MM.1S (cell line): ENCODE measurements around the gene BCL3.

Experiments
- DNase-seq: peaks from one replicate; pipeline ENCODE4 v3.0.0-alpha.2; 2015
- H2AFZ ChIP-seq: fragments of 300-600 bp; sonication (generic); 2 replicates; pipeline ENCODE4 v1.6.0; 2016; ENCODE audit warnings: antibody characterized with exemption, low read length
- H3F3A ChIP-seq: fragments of 300-600 bp; sonication (generic); 2 replicates; pipeline ENCODE4 v1.6.1; 2016; ENCODE audit warnings: mild to moderate bottlenecking, antibody characterized with exemption, low read length, moderate library complexity, mixed read lengths; ENCODE audit not compliant: insufficient read depth
- H3K27ac ChIP-seq: fragments of 300-600 bp; sonication (generic); 2 replicates; pipeline ENCODE4 v1.5.1; 2016; ENCODE audit warnings: mild to moderate bottlenecking, low read length
- H3K27me3 ChIP-seq: fragments of 300-600 bp; sonication (generic); replicated peaks from 2 replicates; pipeline ENCODE4 v1.6.0; 2016; ENCODE audit warnings: low read length; ENCODE audit not compliant: insufficient read depth
- H3K36me3 ChIP-seq: fragments of 300-600 bp; sonication (generic); replicated peaks from 2 replicates; pipeline ENCODE4 v1.6.1; 2016; ENCODE audit warnings: mild to moderate bottlenecking, low read length, mixed read lengths; ENCODE audit not compliant: insufficient read depth
- H3K4me1 ChIP-seq: fragments of 300-600 bp; sonication (generic); 2 replicates; pipeline ENCODE4 v1.6.1; 2016; ENCODE audit warnings: low read length, mixed read lengths
- H3K4me2 ChIP-seq: fragments of 300-600 bp; sonication (generic); 2 replicates; pipeline ENCODE4 v1.6.0; 2016; ENCODE audit warnings: low read depth, low read length
- H3K4me3 ChIP-seq: fragments of 300-600 bp; sonication (generic); 2 replicates; pipeline ENCODE4 v1.5.1; 2016; ENCODE audit warnings: low read length, mixed read lengths
- H3K79me2 ChIP-seq: fragments of 300-600 bp; sonication (generic); 2 replicates; pipeline ENCODE4 v1.6.1; 2016; ENCODE audit warnings: mixed run types, low read length, mixed read lengths
- H3K9ac ChIP-seq: fragments of 300-600 bp; sonication (generic); 2 replicates; pipeline ENCODE4 v1.6.1; 2016; ENCODE audit warnings: low read length, mixed read lengths
- H3K9me2 ChIP-seq: fragments of 300-600 bp; sonication (generic); replicated peaks from 2 replicates; pipeline ENCODE4 v1.6.1; 2016; ENCODE audit warnings: mild to moderate bottlenecking, low read length, mixed read lengths; ENCODE audit not compliant: insufficient read depth
- H3K9me3 ChIP-seq: fragments of 300-600 bp; sonication (generic); replicated peaks from 2 replicates; pipeline ENCODE4 v1.6.1; 2016; ENCODE audit warnings: mild to moderate bottlenecking, low read length, mixed read lengths; ENCODE audit not compliant: insufficient read depth
- H4K20me1 ChIP-seq: fragments of 300-600 bp; sonication (generic); 2 replicates; pipeline ENCODE4 v1.6.1; 2016; ENCODE audit warnings: mild to moderate bottlenecking, low read length, moderate library complexity, mixed read lengths; ENCODE audit not compliant: insufficient read depth
- CTCF ChIP-seq: fragments of 300-600 bp; sonication (generic); IDR thresholded peaks from 2 replicates; pipeline ENCODE4 v1.5.1; 2016; ENCODE audit warnings: antibody characterized with exemption, low read length, mixed read lengths
- EZH2 ChIP-seq: fragments of 300-600 bp; sonication (generic); optimal IDR thresholded peaks from 2 replicates; pipeline ENCODE3; 2017; ENCODE audit warnings: low read depth, mild to moderate bottlenecking, antibody characterized with exemption, low read length, mixed read lengths
- EZH2phosphoT487 ChIP-seq: fragments of 300-600 bp; sonication (generic); IDR thresholded peaks from 2 replicates; pipeline ENCODE4 v1.6.1; 2018; ENCODE audit warnings: antibody characterized with exemption, low read length

Gene BCL3

GRCh38 chr19:44765033-44765948 is 16.8 kb downstream of the BCL3 start:
- Histone ChIP-seq H2AFZ (no peak overlapping the region), H3K9me2 (no peaks in the 10 kb centered on the region), H3K27ac (no peak overlapping the region), H3K79me2 (no peaks in the 10 kb centered on the region), H3K27me3 (no peaks in the 10 kb centered on the region), H3K4me2 (no peak overlapping the region), H4K20me1 (no peaks in the 10 kb centered on the region), H3K4me1 (peaks cover 7% of the 10 kb centered on the region; the same call in 1 of the 2 replicates), H3F3A (peaks cover 8% of the 10 kb centered on the region; the same call in 1 of the 2 replicates), H3K36me3 (no peaks in the 10 kb centered on the region), H3K4me3 (no peak overlapping the region), H3K9me3 (no peaks in the 10 kb centered on the region), H3K9ac (no peak overlapping the region)
- DNase-seq: no peak
- TF ChIP-seq EZH2phosphoT487 (no peak), EZH2 (no peak), CTCF (no peak)

- Histone ChIP-seq H3F3A (peaks cover 8% of the 10 kb centered on the region; the same call in 1 of the 2 replicates), H3K9ac (no peak overlapping the region), H3K36me3 (no peaks in the 10 kb centered on the region), H3K27ac (no peak overlapping the region), H3K4me2 (no peak overlapping the region), H3K4me1 (peaks cover 9% of the 10 kb centered on the region; the same call in 1 of the 2 replicates), H4K20me1 (no peaks in the 10 kb centered on the region), H3K9me2 (no peaks in the 10 kb centered on the region), H3K4me3 (no peak overlapping the region), H3K79me2 (no peaks in the 10 kb centered on the region), H3K27me3 (no peaks in the 10 kb centered on the region), H2AFZ (no peak overlapping the region), H3K9me3 (no peaks in the 10 kb centered on the region)
- no peak for TF ChIP-seq EZH2
- no peak for TF ChIP-seq CTCF
- no peak for TF ChIP-seq EZH2phosphoT487
- no peak for DNase-seq
Observed at GRCh38 chr19:44765949-44766335, 17.4 kb downstream of the BCL3 start.

GRCh38 chr19:44767295-44768180 is 19.0 kb downstream of the BCL3 start:
- DNase-seq: no peak
- peaks cover 10% of the 10 kb centered on the region; the same call in 1 of the 2 replicates for H3K4me1 ChIP-seq
- peaks cover 2% of the 10 kb centered on the region for H3K27me3 ChIP-seq
- H2AFZ ChIP-seq: no peak overlapping the region
- H3K4me2 ChIP-seq: no peak overlapping the region
- peaks cover 8% of the 10 kb centered on the region; the same call in 1 of the 2 replicates for H3F3A ChIP-seq
- no peak overlapping the region for H3K9ac ChIP-seq
- no peaks in the 10 kb centered on the region for H4K20me1 ChIP-seq
- H3K79me2 ChIP-seq: no peaks in the 10 kb centered on the region
- no peak overlapping the region for H3K27ac ChIP-seq
- TF ChIP-seq CTCF (no peak), EZH2 (no peak), EZH2phosphoT487 (no peak)
- H3K9me3 ChIP-seq: no peaks in the 10 kb centered on the region
- H3K9me2 ChIP-seq: no peaks in the 10 kb centered on the region
- H3K4me3 ChIP-seq: no peak overlapping the region
- H3K36me3 ChIP-seq: no peaks in the 10 kb centered on the region
